HepG2 (cell line): Measurements from ENCODE around the gene ADAM29. TPM values are rescaled to one million over a fixed set of nuclear protein-coding genes. Genes with fewer than 3 reads are reported as not detected.
"Not testable (repeated sequence)": the region's sequence is repeated elsewhere in the genome, so short reads cannot be mapped to it uniquely, and the experiment has no call there.

Source experiments
- ATAC-seq: fragments of 200-7000 bp; cut with Tn5 transposase; 3 replicates; pipeline ENCODE4 v1.9.1; 2020; ENCODE audit warnings: mild to moderate bottlenecking, moderate library complexity
- BruUV-seq: library from RNA; stranded (reverse); fragments of 400-500 nt; replicated peaks from 2 replicates; lab custom pipeline; 2021; lab: Mats Ljungman, UMichigan
- CTCF ChIA-PET: fragments of 300-600 bp; formaldehyde crosslinking; extraction: SDS; loops from one replicate; lab custom pipeline; 2021; ENCODE audit warnings: low total read pairs, inconsistent platforms, low intra/inter-chr PET ratio; lab: Yijun Ruan, JAX
- POLR2A ChIA-PET: fragments of 350-600 bp; sonication (Branson Sonifier 250); formaldehyde crosslinking; loops from one replicate; lab custom pipeline; 2020; ENCODE audit warnings: antibody characterized with exemption, inconsistent platforms; lab: Yijun Ruan, JAX
- DNase-seq: peaks from one replicate; pipeline ENCODE4 v3.0.0-alpha.2; 2015; ENCODE audit warnings: low spot score
- FAIRE-seq: peaks from 3 replicates; lab custom pipeline; 2011; peaks lifted over from hg19 to GRCh38; lab: Jason Lieb, UNC
- H2AFZ ChIP-seq: one replicate; pipeline ENCODE4 v1.6.1; 2011; ENCODE audit warnings: low read length, inconsistent platforms
- H3K27ac ChIP-seq: fragments of 300-600 bp; 3 replicates; pipeline ENCODE4 v1.8.0; 2011; ENCODE audit warnings: mixed run types, mild to moderate bottlenecking, mixed read lengths, low read length, inconsistent platforms; ENCODE audit not compliant: insufficient read depth; ENCODE audit errors: extremely low read length
- H3K27me3 ChIP-seq, 2 experiments: fragments of 200-600 bp in 1 of 2; 2 replicates in 1 of 2; 3 replicates in 1 of 2; pipeline versions ENCODE4 v1.6.0 to v1.8.0; 2011; ENCODE audit warnings: low read length in 2 of 2, mild to moderate bottlenecking in 2 of 2, moderate library complexity in 2 of 2, inconsistent platforms in 1 of 2; ENCODE audit not compliant: insufficient read depth in 2 of 2, control insufficient read depth in 1 of 2
- H3K36me3 ChIP-seq, 2 experiments: fragments of 200-600 bp in 1 of 2; replicated peaks in 1 of 2; 2 replicates in 1 of 2; 3 replicates in 1 of 2; pipeline versions ENCODE4 v1.5.1 to v1.8.0; 2011; ENCODE audit warnings: low read length in 2 of 2, inconsistent platforms in 1 of 2; ENCODE audit not compliant: insufficient read depth in 2 of 2, control insufficient read depth in 1 of 2
- H3K4me1 ChIP-seq: 2 replicates; pipeline ENCODE4 v1.5.1; 2012; ENCODE audit warnings: low read length, inconsistent platforms; ENCODE audit not compliant: insufficient read depth
- H3K4me2 ChIP-seq: 2 replicates; pipeline ENCODE4 v1.6.0; 2011; ENCODE audit warnings: low read depth, low read length, inconsistent platforms
- H3K4me3 ChIP-seq, 3 experiments: fragments of 200-600 bp in 1 of 3; sonication (generic), shearing (Covaris generic) in 1 of 3; replicated peaks in 1 of 3; 2 replicates each; pipeline ENCODE4 v1.5.1; 2011 to 2016; ENCODE audit warnings: low read length in 3 of 3, inconsistent platforms in 2 of 3, low read depth in 2 of 3, mild to moderate bottlenecking in 2 of 3, control low read depth in 1 of 3, mixed read lengths in 1 of 3; ENCODE audit not compliant: insufficient read depth in 1 of 3
- H3K79me2 ChIP-seq: one replicate; pipeline ENCODE4 v1.6.1; 2011; ENCODE audit warnings: low read length, inconsistent platforms; ENCODE audit not compliant: insufficient read depth
- H3K9ac ChIP-seq: 2 replicates; pipeline ENCODE4 v1.6.0; 2011; ENCODE audit warnings: mild to moderate bottlenecking, low read depth, low read length, inconsistent platforms; ENCODE audit not compliant: insufficient read depth
- H3K9me3 ChIP-seq: 2 replicates; pipeline ENCODE4 v1.5.1; 2012; ENCODE audit warnings: mild to moderate bottlenecking, low read length
- H4K20me1 ChIP-seq: 2 replicates; pipeline ENCODE4 v1.6.0; 2011; ENCODE audit warnings: inconsistent platforms, mild to moderate bottlenecking, low read length, moderate library complexity; ENCODE audit not compliant: insufficient read depth
- HNF4A ChIP-seq: sonication (generic); formaldehyde crosslinking; IDR thresholded peaks from 2 replicates; pipeline ENCODE4 v1.4.0; 2020; ENCODE audit warnings: missing genetic modification reagents
- HOXA9 ChIP-seq: sonication (generic); formaldehyde crosslinking; IDR thresholded peaks from 2 replicates; pipeline ENCODE4 v1.8.1; 2022; ENCODE audit warnings: missing genetic modification reagents, mild to moderate bottlenecking, moderate library complexity, borderline replicate concordance
- JDP2 ChIP-seq: sonication (generic); formaldehyde crosslinking; IDR thresholded peaks from 2 replicates; pipeline ENCODE4 v1.8.1; 2022; ENCODE audit warnings: missing genetic modification reagents, borderline replicate concordance
- KDM2A ChIP-seq: sonication (generic); formaldehyde crosslinking; IDR thresholded peaks from 2 replicates; pipeline ENCODE4 v1.4.0; 2020; ENCODE audit warnings: low read depth, missing genetic modification reagents, borderline replicate concordance
- ZNF879 ChIP-seq: sonication (generic); formaldehyde crosslinking; IDR thresholded peaks from 2 replicates; pipeline ENCODE4 v1.8.1; 2023; ENCODE audit warnings: missing genetic modification reagents
- WGBS: methylation state at CpG from one replicate; pipeline ENCODE4 v1.1.6; 2017; ENCODE audit warnings: low lambda C conversion rate; 5-methylcytosine and 5-hydroxymethylcytosine counted together
- in situ Hi-C: cut with HindIII; loops from 2 replicates; pipeline ENCODE4 v1.10.0; 2017; ENCODE audit warnings: low pct_unique_long_range_greater_than_20kb; ENCODE audit not compliant: extremely low pct_ligation_motif_present
- intact Hi-C: fragments of 100-400 bp; cut with micrococcal nuclease; formaldehyde crosslinking; loops from one replicate; pipeline ENCODE4 v1.10.0; 2022; ENCODE audit not compliant: unreplicated experiment
- polyA plus RNA-seq, 8 experiments: library from polyadenylated mRNA; depleted of rRNA in 3 of 8; stranded (reverse) in 7 of 8; unstranded in 1 of 8; fragments of >200 nt; fragmentation: Illumina TruSeq in 4 of 8; extraction: Trizol in 4 of 8; gene quantifications; 2 replicates each; pipeline versions ENCODE4 v1.2.1 to v1.2.3, GENCODE V29; 2011 to 2016; ENCODE audit warnings: low read depth in 4 of 8, missing spikeins in 1 of 8, mixed read lengths in 1 of 8; ENCODE audit not compliant: insufficient read depth in 1 of 8
- total RNA-seq, 5 experiments: library from RNA; depleted of rRNA; stranded (reverse); fragments of >200 nt; fragmentation: Illumina TruSeq; extraction: Trizol; gene quantifications; 2 replicates each; pipeline ENCODE4 v1.2.3, GENCODE V29; 2016; ENCODE audit warnings: low read depth in 1 of 5
- TF ChIP-seq, protein P1 (sequence below): sonication (generic); formaldehyde crosslinking; IDR thresholded peaks from 2 replicates; pipeline ENCODE4 v1.4.0; 2020; ENCODE audit warnings: missing genetic modification reagents
- TF ChIP-seq, protein P2 (sequence below): sonication (generic); formaldehyde crosslinking; IDR thresholded peaks from 2 replicates; pipeline ENCODE4 v1.4.0; 2020; ENCODE audit warnings: missing genetic modification reagents, borderline replicate concordance

ADAM29 gene
- total and polyA plus RNA-seq, 2 of the 13 experiments (the other 11 are each of a cell fraction or from before 2014, with no cell fraction given): not detected

DNA sequence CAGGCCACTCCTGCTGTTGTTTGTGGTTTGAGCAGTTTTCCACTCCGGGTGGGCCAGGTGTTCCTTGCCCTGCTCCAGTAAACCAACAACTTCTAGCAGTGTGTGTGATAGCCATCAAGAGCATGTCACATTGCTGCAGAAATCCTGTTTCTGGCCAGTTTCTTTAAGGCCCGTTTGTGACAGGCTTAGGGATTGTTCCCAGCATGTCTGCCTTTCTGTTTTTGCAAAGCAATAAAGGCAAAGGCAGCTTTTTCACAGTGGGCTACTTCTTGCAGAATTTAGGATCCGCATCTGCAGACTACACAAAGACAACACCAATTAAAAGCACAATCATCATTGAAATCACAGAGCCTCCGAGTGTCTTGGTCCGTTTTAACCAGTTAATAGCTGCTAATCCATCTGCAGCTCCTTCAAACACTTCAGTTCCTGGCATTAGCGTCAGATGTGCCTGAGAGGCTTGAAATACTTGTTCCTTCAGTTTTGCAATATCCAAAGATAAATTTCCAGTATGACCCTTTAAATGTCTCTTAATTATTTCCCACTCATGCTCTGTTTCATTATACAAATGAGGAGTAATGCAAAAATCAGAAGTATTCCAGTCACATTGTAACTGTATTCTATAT is 65.1 kb downstream of the ADAM29 start:
- H3K79me2 ChIP-seq: no peaks in the 10 kb centered on the region
- H3K36me3 ChIP-seq: no peaks in the 10 kb centered on the region
- in situ Hi-C loops (no loop called here), intact Hi-C loops (no loop called here)
- FAIRE-seq (no peak), DNase-seq (no peak), ATAC-seq (no peak)
- ChIA-PET CTCF (no interaction called here), POLR2A (no interaction called here)
- peaks cover 78% of the 10 kb centered on the region for H3K9me3 ChIP-seq
- no peak overlapping the region for H2AFZ ChIP-seq
- no peaks in the 10 kb centered on the region; a peak in 1 of 5 replicates for H3K27me3 ChIP-seq
- H4K20me1 ChIP-seq: no peaks in the 10 kb centered on the region
- H3K9ac ChIP-seq: no peak overlapping the region
- BruUV-seq: no TSS peak
- no peaks in the 10 kb centered on the region for H3K4me1 ChIP-seq
- no peak overlapping the region for H3K4me3 ChIP-seq
- 3% methylated on average over 6 of the region's 6 CpGs for WGBS
- H3K27ac ChIP-seq: no peak overlapping the region
- H3K4me2 ChIP-seq: no peak overlapping the region
- TF ChIP-seq, protein P1, sequence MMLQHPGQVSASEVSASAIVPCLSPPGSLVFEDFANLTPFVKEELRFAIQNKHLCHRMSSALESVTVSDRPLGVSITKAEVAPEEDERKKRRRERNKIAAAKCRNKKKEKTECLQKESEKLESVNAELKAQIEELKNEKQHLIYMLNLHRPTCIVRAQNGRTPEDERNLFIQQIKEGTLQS: no peak
- TF ChIP-seq KDM2A: no peak
- no peak for TF ChIP-seq ZNF879 (CRISPR knock-in tag)
- no peak for TF ChIP-seq HNF4A (CRISPR knock-in tag)
- TF ChIP-seq, protein P2, sequence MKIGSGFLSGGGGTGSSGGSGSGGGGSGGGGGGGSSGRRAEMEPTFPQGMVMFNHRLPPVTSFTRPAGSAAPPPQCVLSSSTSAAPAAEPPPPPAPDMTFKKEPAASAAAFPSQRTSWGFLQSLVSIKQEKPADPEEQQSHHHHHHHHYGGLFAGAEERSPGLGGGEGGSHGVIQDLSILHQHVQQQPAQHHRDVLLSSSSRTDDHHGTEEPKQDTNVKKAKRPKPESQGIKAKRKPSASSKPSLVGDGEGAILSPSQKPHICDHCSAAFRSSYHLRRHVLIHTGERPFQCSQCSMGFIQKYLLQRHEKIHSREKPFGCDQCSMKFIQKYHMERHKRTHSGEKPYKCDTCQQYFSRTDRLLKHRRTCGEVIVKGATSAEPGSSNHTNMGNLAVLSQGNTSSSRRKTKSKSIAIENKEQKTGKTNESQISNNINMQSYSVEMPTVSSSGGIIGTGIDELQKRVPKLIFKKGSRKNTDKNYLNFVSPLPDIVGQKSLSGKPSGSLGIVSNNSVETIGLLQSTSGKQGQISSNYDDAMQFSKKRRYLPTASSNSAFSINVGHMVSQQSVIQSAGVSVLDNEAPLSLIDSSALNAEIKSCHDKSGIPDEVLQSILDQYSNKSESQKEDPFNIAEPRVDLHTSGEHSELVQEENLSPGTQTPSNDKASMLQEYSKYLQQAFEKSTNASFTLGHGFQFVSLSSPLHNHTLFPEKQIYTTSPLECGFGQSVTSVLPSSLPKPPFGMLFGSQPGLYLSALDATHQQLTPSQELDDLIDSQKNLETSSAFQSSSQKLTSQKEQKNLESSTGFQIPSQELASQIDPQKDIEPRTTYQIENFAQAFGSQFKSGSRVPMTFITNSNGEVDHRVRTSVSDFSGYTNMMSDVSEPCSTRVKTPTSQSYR (CRISPR knock-in tag): no peak
- TF ChIP-seq HOXA9 (CRISPR knock-in tag): no peak
- no peak for TF ChIP-seq JDP2

DNA sequence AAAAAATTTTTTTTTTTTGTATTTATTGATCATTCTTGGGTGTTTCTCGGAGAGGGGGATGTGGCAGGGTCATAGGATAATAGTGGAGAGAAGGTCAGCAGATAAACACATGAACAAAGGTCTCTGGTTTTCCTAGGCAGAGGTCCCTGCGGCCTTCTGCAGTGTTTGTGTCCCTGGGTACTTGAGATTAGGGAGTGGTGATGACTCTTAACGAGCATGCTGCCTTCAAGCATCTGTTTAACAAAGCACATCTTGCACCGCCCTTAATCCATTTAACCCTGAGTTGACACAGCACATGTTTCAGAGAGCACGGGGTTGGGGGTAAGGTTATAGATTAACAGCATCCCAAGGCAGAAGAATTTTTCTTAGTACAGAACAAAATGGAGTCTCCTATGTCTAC is 65.7 kb downstream of the ADAM29 start:
- 0% methylated on average over 1 of the region's 5 CpGs for WGBS
- H3K27me3 ChIP-seq, intact Hi-C loops, H3K79me2 ChIP-seq, BruUV-seq, ATAC-seq, H3K4me3 ChIP-seq, CTCF ChIA-PET, H2AFZ ChIP-seq, H3K9ac ChIP-seq, H3K4me1 ChIP-seq, DNase-seq, H3K27ac ChIP-seq, H3K36me3 ChIP-seq, POLR2A ChIA-PET, in situ Hi-C loops, H3K4me2 ChIP-seq, FAIRE-seq, H4K20me1 ChIP-seq: not testable (repeated sequence)
- peaks cover 78% of the 10 kb centered on the region for H3K9me3 ChIP-seq
